ENCODE results near the gene DNAJB4.

Gene DNAJB4

GRCh38 chr1:78003070-78003746, 1.5 kb upstream of the DNAJB4 start:
- DNase-seq (ENCODE audit: low spot score): no peak
- in situ Hi-C loops (cut with MboI; ENCODE audit: low sequenced_read_pairs, unreplicated experiment): loop anchor here (10.0 kb wide), 1 partner anchor 622 kb away; the partner anchor contains the start of gene IFI44L
- TF ChIP-seq, protein P1, sequence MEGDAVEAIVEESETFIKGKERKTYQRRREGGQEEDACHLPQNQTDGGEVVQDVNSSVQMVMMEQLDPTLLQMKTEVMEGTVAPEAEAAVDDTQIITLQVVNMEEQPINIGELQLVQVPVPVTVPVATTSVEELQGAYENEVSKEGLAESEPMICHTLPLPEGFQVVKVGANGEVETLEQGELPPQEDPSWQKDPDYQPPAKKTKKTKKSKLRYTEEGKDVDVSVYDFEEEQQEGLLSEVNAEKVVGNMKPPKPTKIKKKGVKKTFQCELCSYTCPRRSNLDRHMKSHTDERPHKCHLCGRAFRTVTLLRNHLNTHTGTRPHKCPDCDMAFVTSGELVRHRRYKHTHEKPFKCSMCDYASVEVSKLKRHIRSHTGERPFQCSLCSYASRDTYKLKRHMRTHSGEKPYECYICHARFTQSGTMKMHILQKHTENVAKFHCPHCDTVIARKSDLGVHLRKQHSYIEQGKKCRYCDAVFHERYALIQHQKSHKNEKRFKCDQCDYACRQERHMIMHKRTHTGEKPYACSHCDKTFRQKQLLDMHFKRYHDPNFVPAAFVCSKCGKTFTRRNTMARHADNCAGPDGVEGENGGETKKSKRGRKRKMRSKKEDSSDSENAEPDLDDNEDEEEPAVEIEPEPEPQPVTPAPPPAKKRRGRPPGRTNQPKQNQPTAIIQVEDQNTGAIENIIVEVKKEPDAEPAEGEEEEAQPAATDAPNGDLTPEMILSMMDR (IDR thresholded peaks at IDR 0.05; ENCODE audit: borderline replicate concordance, control extremely low read depth, extremely low read depth, insufficient read depth, missing control alignments): no peak

- TF ChIP-seq, protein P1 (IDR thresholded peaks at IDR 0.05; ENCODE audit: borderline replicate concordance, control extremely low read depth, extremely low read depth, insufficient read depth, missing control alignments): no peak
- peak; percentile 30 for DNase-seq (ENCODE audit: low spot score)
- in situ Hi-C loops (cut with MboI; ENCODE audit: low sequenced_read_pairs, unreplicated experiment): loop anchor here (10.0 kb wide), 1 partner anchor 621 kb away; the partner anchor contains the start of gene IFI44L
These were observed 639 bp upstream of the DNAJB4 start for GRCh38 chr1:78003882-78004718.

- in situ Hi-C loops (cut with MboI; ENCODE audit: low sequenced_read_pairs, unreplicated experiment): loop anchor here (10.0 kb wide), 1 partner anchor 619 kb away; the partner anchor contains the start of gene IFI44L
These were observed 646 bp downstream of the DNAJB4 start for GRCh38 chr1:78005448-78005722.

GRCh38 chr1:78005755-78006154, 1.0 kb downstream of the DNAJB4 start:
- TF ChIP-seq, protein P1 (IDR thresholded peaks at IDR 0.05; ENCODE audit: borderline replicate concordance, control extremely low read depth, extremely low read depth, insufficient read depth, missing control alignments): no peak
- in situ Hi-C loops (cut with MboI; ENCODE audit: low sequenced_read_pairs, unreplicated experiment): loop anchor here (10.0 kb wide), 1 partner anchor 619 kb away; the partner anchor contains the start of gene IFI44L
- DNase-seq (ENCODE audit: low spot score): no peak

More at GRCh38 chr1:78005448-78005722, 646 bp downstream of the DNAJB4 start:
- DNase-seq (ENCODE audit: low spot score): no peak
- TF ChIP-seq, protein P1 (IDR thresholded peaks at IDR 0.05; ENCODE audit: borderline replicate concordance, control extremely low read depth, extremely low read depth, insufficient read depth, missing control alignments): no peak

- TF ChIP-seq, protein P1 (IDR thresholded peaks at IDR 0.05; ENCODE audit: borderline replicate concordance, control extremely low read depth, extremely low read depth, insufficient read depth, missing control alignments): no peak
- DNase-seq (ENCODE audit: low spot score): no peak
- in situ Hi-C loops (cut with MboI; ENCODE audit: low sequenced_read_pairs, unreplicated experiment): loop anchor here (10.0 kb wide), 1 partner anchor 618 kb away; the partner anchor contains the start of gene IFI44L
These were observed 1.8 kb downstream of the DNAJB4 start for GRCh38 chr1:78006521-78006920.

DNA sequence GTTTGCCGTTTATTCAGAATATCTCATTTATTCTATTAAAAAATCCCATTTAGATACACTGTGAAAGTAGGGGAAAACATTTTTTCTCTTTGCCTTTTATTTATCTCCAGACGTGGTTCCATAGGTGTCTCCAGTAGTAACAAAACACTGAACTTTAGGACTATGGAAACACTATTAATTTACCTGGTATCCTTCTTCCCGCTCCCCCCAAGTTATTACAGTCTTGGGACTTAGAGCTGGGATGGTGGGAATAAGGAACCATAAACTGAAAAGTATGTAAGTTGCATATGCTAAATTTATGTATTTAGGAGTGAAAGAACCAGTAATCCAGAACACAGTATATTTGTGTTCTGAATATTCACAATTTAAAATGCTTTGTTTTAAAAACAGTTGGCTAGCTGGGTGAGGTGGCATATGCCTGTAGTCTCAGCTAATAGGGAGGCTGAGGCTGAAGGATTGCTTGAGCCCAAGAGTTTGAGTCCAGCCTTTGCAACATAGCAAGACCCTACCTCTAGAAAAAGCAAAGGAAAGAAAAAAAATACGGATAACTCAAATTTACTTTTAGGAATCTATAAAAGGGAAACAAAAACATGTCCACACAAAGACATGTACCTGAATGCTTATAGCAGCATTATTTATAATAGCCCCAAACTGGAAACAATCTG, 3.1 kb downstream of the DNAJB4 start:
- TF ChIP-seq, protein P1 (IDR thresholded peaks at IDR 0.05; ENCODE audit: borderline replicate concordance, control extremely low read depth, extremely low read depth, insufficient read depth, missing control alignments): no peak
- in situ Hi-C loops (cut with MboI; ENCODE audit: low sequenced_read_pairs, unreplicated experiment): loop anchor here (10.0 kb wide), 1 partner anchor 617 kb away; the partner anchor contains the start of gene IFI44L

More for the DNA sequence above, 3.1 kb downstream of the DNAJB4 start:
- no peak for DNase-seq (ENCODE audit: low spot score)

All from GM13976 (cell line).